Pons (tissue), 1 donor: ENCODE measurements around the gene DIP2A.
"Not testable (repeated sequence)": the region's sequence is repeated elsewhere in the genome, so short reads cannot be mapped to it uniquely, and the experiment has no call there.

Experiments used
- DNase-seq: peaks from one replicate; pipeline ENCODE4 v3.0.0-alpha.2; 2016; ENCODE audit warnings: low spot score

The DIP2A gene

DNA sequence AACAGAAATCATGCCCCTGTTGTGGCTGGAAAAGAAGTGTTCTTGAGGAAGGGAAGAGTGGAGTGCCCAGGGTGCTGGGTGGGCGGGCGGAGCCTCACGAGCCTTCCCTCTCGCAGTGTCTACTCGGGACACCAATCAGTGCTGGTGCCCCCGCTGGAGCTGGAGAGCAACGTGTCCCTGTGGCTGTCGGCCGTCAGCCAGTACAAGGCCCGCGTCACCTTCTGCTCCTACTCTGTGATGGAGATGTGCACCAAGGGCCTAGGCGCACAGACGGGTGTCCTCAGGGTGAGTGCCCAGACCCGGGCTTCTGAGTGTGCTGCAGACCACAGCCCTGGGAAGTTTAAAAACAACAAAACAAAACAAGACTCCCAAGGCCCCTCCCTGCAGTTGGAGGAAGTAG, 98.8 kb downstream of the DIP2A start:
- DNase-seq: no peak

DNA sequence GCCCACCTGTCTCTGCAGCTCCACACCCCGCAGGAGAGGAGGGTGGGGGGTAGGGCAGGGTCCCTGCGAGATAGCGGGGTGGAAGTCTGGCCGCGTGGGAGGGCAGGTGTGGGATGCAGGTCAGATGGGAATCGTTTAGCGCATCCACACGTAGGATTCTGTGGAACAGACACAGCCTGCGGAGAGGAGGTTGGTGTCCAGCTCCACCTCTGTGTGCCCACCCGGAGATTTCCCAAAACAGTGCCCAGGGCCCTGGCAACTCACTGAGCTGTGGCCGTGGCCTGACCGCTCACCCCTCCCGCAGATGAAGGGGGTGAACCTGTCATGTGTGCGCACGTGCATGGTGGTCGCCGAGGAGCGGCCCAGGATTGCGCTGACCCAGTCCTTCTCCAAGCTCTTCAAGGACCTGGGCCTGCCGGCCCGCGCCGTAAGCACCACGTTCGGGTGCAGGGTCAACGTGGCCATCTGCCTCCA, 99.3 kb downstream of the DIP2A start:
- DNase-seq: no peak

DNA sequence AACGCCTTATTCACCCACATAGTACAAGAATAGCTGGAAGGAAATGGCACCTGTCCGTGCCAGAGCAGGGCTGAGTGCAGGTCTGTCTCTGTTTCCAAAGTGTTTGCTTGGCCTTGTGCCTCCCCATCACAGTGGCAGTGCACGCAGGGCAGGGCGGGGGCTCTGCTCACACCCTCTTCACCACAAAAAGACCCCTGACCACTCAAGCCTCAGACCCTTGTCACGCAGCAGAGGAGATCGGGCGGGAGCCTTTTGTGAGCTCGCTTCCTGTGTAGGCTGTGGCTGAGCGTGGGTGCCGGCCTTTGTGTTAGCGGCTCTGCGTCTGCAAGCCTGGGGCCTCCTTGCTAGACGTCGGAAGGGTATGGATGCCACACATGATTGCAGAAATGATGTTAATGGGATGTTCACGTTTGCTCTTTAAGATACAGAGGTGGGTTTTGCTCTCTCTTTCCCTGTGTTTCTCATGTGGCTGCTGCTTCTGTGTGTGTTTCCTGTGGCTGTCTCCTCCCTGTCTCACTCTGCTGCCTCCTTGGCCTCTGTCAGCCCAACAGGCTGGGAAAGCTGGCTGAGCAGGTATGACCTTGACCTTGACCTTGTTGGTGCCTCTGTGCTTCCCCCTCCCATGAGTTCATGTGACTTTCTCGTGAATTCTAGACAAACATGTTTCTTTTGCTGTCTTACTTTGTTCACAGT, 100.7 kb downstream of the DIP2A start:
- DNase-seq: no peak

DNA sequence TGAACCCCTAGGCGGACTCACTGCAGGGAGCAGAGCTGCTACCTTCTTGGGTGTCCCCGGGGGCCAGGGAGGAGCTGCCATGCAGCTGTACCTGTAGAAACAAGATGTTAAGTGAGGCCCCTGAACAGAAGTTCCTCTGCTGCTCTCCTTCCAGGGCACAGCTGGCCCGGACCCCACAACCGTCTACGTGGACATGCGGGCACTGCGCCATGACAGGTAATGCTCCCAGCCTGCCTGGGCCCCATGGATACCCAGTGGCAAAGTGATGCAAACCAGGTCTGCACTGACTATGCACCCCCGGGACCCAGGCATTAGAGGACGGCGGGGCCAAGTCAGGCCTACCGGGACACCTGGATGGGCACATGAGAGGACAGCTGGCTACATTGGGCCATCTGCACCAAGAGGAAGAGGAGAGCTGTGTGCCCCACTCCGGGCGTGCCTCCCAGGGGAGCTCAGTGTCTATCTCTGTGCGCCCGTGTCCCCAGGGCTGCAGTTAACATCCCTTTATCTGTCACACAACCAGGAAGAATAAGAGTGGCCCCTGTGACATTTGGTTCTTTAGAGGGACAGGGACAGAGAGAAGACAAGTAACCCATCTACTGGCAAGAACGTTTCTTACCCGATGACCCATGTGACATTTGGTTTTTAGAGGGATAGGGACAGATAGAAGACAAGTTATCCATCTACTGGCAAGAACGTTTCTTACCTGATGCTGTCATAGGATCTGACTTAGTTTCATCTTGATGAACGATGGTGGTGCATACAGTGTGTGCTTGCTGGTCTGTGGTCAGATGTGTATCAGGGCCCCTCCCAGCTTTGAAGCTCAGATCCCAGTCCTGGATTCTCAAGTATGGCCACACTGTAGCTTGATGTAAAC, 102.1 kb downstream of the DIP2A start:
- no peak for DNase-seq

DNA sequence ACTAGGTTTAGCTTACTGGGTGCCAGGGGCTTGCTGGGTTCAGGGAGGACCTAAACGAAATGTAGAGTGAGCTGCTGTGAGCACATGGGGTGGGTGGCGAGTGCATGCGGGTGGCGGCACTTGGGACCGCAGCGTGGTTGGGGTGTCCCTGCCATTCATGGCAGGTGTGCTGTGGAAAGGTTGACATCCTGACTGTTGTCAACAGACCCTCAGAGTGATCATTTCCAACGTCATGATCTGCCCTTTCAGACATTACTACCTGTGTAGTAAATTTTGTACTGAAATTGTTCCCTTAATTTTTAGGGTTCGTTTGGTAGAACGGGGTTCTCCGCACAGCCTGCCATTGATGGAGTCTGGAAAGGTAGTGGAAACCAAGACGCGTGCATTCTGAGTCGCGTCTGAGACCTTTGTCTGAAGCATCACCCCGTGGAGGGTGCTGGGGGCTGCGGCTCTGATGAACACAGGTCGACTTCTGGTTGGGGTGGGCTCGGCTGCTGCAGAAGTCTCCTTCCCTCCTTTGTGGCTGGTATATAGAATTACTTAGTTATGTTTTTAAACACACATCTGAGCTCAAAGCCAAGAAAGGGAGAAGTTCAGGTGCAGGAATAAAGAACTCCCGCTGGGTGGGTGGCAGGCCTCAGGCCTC, 102.9 kb downstream of the DIP2A start:
- no peak for DNase-seq

DNA sequence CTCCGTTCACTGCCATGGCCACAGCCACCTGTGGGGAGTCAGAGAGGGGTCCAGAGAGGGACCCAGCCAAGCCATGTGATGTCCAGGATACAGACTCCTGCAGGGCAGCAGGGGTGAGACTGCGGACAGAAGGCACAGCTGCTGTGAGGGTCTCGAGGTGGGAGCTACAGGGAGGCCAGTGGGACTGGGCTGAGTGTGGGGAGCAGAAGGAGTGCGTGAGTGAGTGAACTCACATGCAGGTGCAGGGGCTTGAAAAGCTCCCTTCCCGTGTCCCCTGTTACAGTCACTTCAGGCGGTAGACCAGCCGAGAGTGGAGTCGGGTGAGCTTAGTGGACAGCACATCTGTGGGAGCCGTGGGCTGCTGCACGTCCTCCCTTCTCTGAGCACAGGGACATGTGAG, 103.8 kb downstream of the DIP2A start:
- DNase-seq: no peak

DNA sequence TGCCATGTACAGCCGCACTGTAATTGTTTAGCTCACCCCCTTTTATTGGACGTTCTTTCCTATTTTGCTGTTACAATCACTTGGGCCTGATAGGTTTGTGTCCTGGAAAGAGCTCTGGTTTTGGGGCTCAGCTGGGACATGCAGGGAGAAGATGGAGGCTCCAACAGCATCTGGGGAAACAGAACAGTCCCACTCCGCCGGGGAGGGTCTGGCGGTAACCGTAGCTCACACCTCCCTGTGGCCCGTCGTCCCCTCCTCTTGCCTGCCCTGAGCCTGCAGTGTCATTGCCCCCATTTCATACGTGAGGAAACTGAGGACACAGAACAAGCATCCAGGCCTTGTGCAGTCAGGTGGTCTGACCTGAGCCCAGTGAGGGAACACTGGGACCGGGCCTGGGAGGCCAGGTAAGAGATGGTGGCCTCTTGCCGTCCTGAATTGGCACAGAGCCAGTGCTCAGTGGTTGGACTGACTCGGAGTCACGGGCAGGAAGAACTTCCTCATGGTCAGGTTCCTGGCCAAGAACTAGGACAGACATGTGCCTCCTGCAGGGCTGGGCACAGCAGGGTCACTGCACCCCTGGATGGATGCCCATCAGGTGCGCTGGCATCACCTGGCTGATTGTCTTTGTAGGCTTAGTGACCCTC, 104.4 kb downstream of the DIP2A start:
- DNase-seq: no peak

DNA sequence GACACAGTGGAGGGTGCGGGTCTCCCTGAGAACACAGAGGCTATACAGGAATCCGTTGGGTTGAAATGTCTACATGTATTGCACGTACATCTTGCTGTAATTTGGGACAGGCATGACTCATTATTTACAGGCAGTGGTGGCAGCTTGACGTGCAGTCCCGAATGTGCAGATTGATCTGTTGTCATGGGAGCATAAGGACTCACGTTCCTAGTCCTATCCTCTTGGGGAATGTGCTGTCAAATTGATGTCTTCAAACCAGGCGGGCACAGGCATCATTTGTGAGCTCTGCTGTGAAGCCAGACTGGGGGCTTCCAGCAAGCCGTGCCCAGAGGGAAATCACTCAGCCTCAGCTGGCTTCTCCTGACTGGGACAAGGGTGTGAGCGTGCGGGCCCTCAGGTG, 105.7 kb downstream of the DIP2A start:
- DNase-seq: no peak

DNA sequence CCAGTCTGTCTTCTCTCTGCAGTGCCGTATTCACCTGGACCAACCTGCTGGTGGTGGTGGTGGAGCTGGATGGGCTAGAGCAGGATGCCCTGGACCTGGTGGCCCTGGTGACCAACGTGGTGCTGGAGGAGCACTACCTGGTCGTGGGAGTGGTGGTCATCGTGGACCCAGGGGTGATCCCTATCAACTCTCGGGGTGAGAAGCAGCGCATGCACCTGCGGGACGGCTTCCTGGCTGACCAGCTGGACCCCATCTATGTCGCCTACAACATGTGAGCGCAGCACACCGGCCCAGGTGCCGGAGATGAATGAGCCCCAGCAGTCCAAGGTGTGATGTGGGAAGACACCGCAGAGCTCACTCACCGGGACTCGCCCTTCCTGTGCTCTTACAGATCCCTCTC, 108.7 kb downstream of the DIP2A start:
- DNase-seq: no peak

DNA sequence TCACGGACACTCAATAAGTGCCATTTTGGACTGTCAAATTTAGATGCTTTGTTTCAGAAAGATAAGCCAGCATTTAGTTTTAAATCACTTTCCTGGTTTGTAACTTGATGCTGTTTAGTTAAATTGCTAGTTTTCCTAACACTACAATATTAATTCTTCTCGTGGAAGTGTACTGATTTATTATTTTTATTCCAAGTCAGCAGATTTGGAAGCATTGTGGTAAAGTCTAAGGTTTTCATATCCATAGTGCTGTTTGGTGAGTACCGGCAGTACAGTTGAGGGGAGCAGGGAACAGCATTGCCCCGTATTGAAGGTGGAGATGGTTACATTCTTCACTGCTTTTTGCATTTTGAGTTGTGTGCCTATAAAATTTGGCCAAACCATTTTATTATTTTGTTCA, 109.9 kb downstream of the DIP2A start:
- DNase-seq: no peak

DNA sequence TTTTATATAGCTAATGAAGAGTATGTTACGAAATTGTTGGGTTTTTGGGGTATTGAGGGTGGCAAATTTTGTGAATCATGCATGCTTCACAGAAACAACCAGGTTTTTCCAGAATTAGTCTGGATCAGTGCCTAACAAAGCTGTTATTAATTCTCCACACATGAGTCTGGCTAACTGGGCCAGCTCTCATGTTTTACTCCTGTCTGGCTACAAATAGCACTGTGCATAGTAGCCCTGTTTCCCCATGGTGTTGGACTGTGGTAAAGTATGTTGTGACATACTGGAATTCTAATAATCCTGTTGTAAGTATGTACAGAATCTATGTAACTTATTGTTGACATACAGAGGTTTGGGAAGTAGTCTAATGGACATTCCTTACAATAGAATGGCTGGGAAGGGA, 110.4 kb downstream of the DIP2A start:
- no peak for DNase-seq

DNA sequence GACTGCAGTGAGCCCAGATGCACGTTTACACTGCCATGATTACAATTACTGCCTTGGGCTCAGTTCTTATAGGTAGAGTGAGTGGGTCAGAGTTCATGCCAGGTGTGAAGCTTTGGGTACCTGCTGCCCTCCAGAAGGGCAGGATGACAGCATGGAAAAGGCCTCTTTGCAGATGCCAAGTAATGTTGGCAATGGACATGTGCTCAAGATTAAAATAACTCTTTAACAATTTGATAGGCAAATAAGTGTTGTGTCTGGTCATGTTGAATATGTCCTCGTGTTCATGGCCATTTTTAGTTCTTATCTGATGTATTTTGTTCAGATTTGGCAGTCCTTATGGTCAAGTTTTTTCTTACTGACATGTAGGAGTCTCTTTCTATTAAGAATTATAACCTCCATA, 111.4 kb downstream of the DIP2A start:
- DNase-seq: no peak

DNA sequence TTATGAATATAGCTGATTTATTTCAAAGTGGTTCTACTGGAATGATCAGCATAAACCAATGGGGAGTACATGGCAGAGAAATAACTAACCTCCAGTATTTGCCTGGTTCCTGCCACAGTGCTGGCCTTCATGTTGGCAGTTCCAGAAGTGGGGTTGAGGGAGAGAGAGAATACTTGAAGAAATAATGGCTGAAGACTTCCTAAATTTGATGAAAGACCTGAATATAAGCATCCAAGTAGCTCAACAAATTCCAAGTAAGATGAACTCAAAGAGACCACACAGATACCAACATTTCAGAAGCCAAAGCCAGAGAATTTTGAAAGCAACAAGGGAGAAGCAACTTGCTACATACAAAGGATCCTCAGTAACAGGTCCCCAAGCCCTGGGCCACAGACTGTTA, 111.9 kb downstream of the DIP2A start:
- no peak for DNase-seq

DNA sequence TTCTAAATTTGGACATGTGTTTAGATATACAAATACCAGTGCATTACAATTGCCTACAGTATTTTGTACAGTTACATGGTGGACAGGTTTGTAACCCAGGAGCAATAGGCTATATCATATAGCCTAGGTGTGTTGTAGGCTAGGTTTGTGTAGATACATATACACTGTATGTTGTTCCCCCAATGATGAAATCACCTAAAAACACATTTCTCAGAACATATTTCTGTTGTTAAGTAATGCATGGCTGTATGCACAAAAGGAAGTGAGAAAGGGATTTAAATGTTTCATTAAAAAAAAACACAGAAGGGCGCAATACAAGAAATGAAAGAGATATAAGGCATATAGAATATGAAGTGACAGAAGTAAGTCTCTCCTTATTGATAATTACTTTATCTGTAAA, 114.2 kb downstream of the DIP2A start:
- no peak for DNase-seq

DNA sequence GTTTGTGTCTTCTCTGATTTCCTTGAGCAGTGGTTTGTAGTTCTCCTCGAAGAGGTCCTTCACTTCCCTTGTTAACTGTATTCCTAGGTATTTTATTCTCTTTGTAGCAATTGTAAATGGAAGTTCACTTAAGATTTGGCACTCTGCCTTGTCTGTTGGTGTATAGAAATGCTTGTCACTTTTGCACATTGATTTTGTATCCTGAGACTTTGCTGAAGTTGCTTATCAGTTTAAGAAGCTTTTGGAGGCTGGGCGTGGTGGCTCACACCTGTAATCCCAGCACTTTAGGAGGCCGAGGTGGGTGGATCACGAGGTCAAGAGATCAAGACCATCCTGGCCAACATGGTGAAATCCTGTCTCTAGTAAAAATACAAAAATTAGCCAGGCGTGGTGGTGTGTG, 119.1 kb downstream of the DIP2A start:
- not testable (repeated sequence) for DNase-seq

DNA sequence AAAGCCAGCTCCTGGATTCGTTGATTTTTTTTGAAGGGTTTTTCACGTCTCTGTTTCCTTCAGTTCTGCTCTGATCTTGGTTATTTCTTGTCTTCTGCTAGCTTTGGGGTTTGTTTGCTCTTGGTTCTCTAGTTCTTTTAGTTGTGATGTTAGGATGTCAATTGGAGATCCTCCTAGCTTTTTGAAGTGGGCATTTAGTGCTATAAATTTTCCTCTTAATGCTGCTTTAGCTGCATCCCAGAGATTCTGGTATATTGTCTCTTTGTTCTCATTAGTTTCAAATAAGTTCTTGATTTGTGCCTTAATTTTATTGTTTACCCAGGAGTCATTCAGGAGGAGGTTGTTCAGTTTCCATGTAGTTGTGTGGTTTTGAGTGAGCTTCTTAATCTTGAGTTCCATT, 120.7 kb downstream of the DIP2A start:
- DNase-seq: not testable (repeated sequence)

DNA sequence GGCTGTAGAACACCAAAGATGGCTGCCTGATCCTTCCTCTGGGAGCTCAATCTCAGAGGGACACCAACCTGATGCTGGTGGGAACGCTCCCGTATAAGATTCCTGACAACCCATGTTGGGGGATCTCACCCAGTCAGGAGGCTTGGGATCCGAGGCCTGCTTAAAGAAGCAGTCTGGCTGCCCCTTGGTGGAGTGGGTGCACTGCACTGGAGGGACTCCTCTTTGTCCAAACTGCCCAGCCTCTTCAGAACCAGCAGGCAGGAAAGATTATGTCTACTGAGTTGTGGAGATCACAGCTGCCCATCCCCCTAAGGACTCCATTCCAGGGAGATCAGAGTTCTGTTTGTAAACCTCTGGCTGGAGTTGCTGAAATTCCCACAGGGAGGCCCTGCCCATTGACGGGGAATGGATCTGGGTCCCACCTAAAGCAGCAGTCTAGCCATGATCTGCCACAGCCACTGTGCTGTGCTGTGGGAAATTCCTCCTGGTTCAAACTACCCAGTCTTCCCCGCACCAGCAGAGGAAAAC, 123.2 kb downstream of the DIP2A start:
- DNase-seq: no peak

DNA sequence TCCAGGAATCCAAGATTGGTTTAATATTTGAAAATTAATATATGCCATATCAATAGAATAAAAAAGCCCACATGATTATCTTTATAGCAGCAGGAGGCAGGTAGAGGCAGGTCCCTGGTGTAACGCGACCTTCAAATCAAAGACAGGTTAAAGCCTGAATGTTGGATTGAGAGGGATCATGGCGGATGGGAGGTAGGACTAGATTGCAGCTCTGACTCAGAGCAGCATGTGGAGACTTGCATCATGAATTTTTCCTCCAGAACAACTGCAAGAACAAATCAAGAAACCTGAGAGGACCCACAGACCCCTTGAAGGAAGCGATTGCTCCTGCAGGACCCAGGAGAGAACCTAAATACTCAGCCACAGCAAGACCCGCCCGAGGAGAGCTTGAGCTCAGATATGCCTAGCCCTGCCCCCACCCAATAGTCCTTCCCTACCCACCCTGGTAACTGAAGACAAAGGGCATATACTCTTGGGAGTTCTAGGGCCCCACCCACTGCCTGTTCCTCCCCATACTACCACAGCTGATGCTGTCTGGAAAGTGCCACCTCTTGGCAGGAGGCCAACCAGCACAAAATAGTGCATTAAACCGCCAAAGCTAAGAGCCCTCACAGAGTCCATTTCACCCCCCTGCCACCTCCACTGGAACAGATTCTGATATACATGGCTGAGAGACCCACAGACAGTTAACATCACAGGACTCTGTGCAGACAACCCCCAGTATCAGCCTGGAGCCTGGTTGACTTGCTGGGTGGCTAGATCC, 126.7 kb downstream of the DIP2A start:
- DNase-seq: no peak

DNA sequence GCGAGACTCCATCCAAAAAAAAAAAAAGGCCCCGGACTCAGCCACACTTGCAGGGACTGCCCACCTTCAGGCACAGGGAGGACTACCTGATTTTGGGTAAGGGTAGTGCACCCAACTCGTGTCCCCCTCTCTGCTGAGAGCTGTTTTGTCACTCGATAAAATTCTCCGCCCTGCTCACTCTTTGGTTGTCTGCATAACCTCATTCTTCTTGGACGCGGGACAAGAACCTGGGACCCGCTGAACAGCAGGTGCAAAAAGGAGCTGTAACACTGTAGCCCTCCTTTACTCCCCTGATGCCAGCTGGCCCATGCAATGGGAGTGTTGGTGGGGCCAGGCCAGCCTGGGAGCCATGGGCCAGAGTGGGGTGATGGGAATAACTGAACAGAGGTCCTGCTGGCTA, 135.6 kb downstream of the DIP2A start:
- no peak for DNase-seq

DNA sequence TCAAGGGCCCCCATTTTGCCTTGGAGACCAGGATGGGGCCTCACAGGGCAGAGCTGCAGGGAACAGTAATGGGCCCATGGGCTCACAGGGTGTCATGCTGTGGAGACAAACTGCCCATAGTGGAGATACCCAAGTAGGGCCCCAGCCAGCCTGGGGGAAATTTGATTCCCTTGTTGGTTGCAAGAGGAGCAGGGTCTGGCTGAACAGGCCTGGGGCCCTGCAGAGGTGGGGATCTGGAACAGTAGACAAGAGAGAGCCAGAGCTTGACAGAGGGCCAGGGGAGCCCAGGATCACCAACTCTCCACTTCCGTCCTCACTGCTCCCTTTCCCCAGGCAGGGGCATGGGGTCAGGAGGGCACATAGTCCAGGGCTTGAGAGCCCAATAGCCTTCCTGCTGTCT, 137.5 kb downstream of the DIP2A start:
- no peak for DNase-seq

DNA sequence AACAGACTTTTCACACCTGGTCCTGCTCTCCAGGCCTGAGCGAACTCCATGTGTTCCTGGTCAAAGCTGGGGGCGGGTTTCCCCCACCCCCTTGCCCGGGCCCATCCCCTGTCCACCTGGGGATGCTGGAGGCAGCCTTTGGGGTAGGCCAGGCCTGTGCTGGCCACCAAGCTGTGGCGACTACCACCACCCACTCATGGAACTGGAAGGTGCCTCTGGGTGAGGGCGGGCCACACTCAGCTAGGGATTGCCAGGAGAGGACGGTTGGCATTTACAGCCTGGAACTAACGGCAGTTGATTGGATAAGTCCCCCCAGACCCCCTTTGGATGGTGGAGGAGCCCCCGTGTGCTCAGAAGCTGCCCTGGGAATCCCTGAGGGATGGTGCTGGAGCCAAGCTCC, 138.3 kb downstream of the DIP2A start:
- no peak for DNase-seq
